Naive thymus-derived CD4-positive, alpha-beta T cell (primary cell): Measurements from ENCODE around the gene VAV2. TPM values are rescaled to one million over a fixed set of nuclear protein-coding genes. Genes with fewer than 3 reads are reported as not detected.
A peak's percentile ranks its signal among the peaks of the same experiment; 100 is the strongest.

ENCODE experiments used
- ATAC-seq: fragments of 150-1000 bp; cut with Tn5 transposase; 2 replicates; pipeline ENCODE4 v1.10.0; 2021; ENCODE audit warnings: mild to moderate bottlenecking, moderate library complexity
- CTCF ChIA-PET: fragments of 350-600 bp; sonication (Branson Sonifier 250); formaldehyde crosslinking; loops from one replicate; lab custom pipeline; 2021; ENCODE audit warnings: antibody characterized with exemption; lab: Charles Lee
- POLR2A ChIA-PET: fragments of 350-600 bp; sonication (Branson Sonifier 250); formaldehyde crosslinking; loops from one replicate; lab custom pipeline; 2021; ENCODE audit warnings: antibody characterized with exemption, inconsistent platforms; lab: Charles Lee
- DNase-seq, 9 donors: peaks; one replicate each; pipeline versions ENCODE4 v3.0.0 to v3.0.0-alpha.2; 2020 to 2022; ENCODE audit warnings: mixed read lengths in 1 of 9
- H3K27ac ChIP-seq: one replicate; pipeline ENCODE4 v1.7.0; 2013; ENCODE audit warnings: mild to moderate bottlenecking, low read depth, low read length, moderate library complexity
- H3K27me3 ChIP-seq, 2 donors: one replicate each; pipeline ENCODE4 v1.7.0; 2013; ENCODE audit warnings: low read length in 2 of 2, mild to moderate bottlenecking in 2 of 2, moderate library complexity in 2 of 2; ENCODE audit not compliant: control insufficient read depth in 2 of 2, insufficient read depth in 2 of 2
- H3K36me3 ChIP-seq, 3 experiments: 1 replicate in 2 of 3; 2 replicates in 1 of 3; pipeline ENCODE4 v1.7.0; 2013; ENCODE audit warnings: low read length in 3 of 3, mild to moderate bottlenecking in 3 of 3, moderate library complexity in 1 of 3; ENCODE audit not compliant: insufficient read depth in 3 of 3, control insufficient read depth in 2 of 3
- H3K4me1 ChIP-seq, 2 donors: one replicate each; pipeline ENCODE4 v1.7.0; 2013; ENCODE audit warnings: low read length in 2 of 2, mild to moderate bottlenecking in 2 of 2, moderate library complexity in 1 of 2; ENCODE audit not compliant: control insufficient read depth in 2 of 2, insufficient read depth in 2 of 2
- H3K4me3 ChIP-seq: 2 replicates; pipeline ENCODE4 v1.7.0; 2013; ENCODE audit warnings: mild to moderate bottlenecking, low read length
- H3K9me3 ChIP-seq, 3 experiments: 1 replicate in 2 of 3; 2 replicates in 1 of 3; pipeline ENCODE4 v1.7.0; 2013; ENCODE audit warnings: low read length in 3 of 3; ENCODE audit not compliant: control insufficient read depth in 2 of 3
- H3K27ac Mint-ChIP-seq, 9 donors: one replicate each; pipeline ENCODE4 v1.8.0; 2020 to 2022; ENCODE audit warnings: mixed read lengths in 9 of 9, mild to moderate bottlenecking in 8 of 9, moderate library complexity in 5 of 9, inconsistent platforms in 2 of 9
- H3K27me3 Mint-ChIP-seq, 5 donors: one replicate each; pipeline ENCODE4 v1.8.0; 2021 to 2022; ENCODE audit warnings: mixed read lengths in 5 of 5, mild to moderate bottlenecking in 1 of 5
- H3K36me3 Mint-ChIP-seq, 5 donors: one replicate each; pipeline ENCODE4 v1.8.0; 2020 to 2022; ENCODE audit warnings: mixed read lengths in 5 of 5, mild to moderate bottlenecking in 3 of 5, inconsistent platforms in 1 of 5
- H3K4me1 Mint-ChIP-seq, 7 donors: one replicate each; pipeline ENCODE4 v1.8.0; 2020 to 2022; ENCODE audit warnings: mixed read lengths in 7 of 7, mild to moderate bottlenecking in 3 of 7, inconsistent platforms in 1 of 7
- H3K4me3 Mint-ChIP-seq, 10 donors: one replicate each; pipeline ENCODE4 v1.8.0; 2020 to 2022; ENCODE audit warnings: mild to moderate bottlenecking in 10 of 10, mixed read lengths in 10 of 10, moderate library complexity in 6 of 10, inconsistent platforms in 2 of 10
- H3K9me3 Mint-ChIP-seq, 11 donors: one replicate each; pipeline ENCODE4 v1.8.0; 2020 to 2022; ENCODE audit warnings: mixed read lengths in 11 of 11, mild to moderate bottlenecking in 4 of 11, inconsistent platforms in 1 of 11, moderate library complexity in 1 of 11
- intact Hi-C, 2 donors: fragments of 100-400 bp; cut with micrococcal nuclease; formaldehyde crosslinking; loops; one replicate each; pipeline ENCODE4 v1.15.1; 2023
- polyA plus RNA-seq, 2 donors: library from polyadenylated mRNA; unstranded; fragments of 300-500 nt; fragmentation: Illumina TruSeq; gene quantifications; one replicate each; pipeline ENCODE4 v1.2.3, GENCODE V29; 2021
- total RNA-seq, 6 experiments: library from RNA in 5 of 6; stranded (reverse) in 5 of 6; gene quantifications; 1 replicate in 5 of 6; 2 replicates in 1 of 6; pipeline ENCODE4 v1.2.3 and lab custom pipeline; 2021 to 2026

The VAV2 gene
- total and polyA plus RNA-seq, 7 experiments from 2014 or later = 0.18 to 14.4 (median 1.9) TPM

- Mint-ChIP-seq H3K27ac (no peak overlapping the region), H3K4me1 (peaks cover 0 to 3% (median 0%) of the 10 kb centered on the region in 7 donors), H3K36me3 (no peaks in the 10 kb centered on the region), H3K9me3 (peaks cover 0 to 1% (median 0%) of the 10 kb centered on the region in 11 donors), H3K4me3 (no peak overlapping the region), H3K27me3 (no peaks in the 10 kb centered on the region)
- DNase-seq (no peak), ATAC-seq (peak; percentile 27)
- intact Hi-C loops = no loop called here
- no peaks in the 10 kb centered on the region for H3K9me3 ChIP-seq
- H3K4me3 ChIP-seq = no peak overlapping the region
- no peak overlapping the region for H3K27ac ChIP-seq
- ChIA-PET CTCF (no interaction called here), POLR2A (no interaction called here)
- no peaks in the 10 kb centered on the region for H3K36me3 ChIP-seq
- H3K4me1 ChIP-seq = no peaks in the 10 kb centered on the region
- H3K27me3 ChIP-seq = no peaks in the 10 kb centered on the region
These were observed 46.7 kb downstream of the VAV2 start for GRCh38 chr9:133945314-133945975.

GRCh38 chr9:133944746-133945135 lies 47.4 kb downstream of the VAV2 start:
- Histone ChIP-seq H3K9me3 (no peaks in the 10 kb centered on the region), H3K27me3 (no peaks in the 10 kb centered on the region), H3K27ac (no peak overlapping the region), H3K4me3 (no peak overlapping the region), H3K36me3 (no peaks in the 10 kb centered on the region), H3K4me1 (no peaks in the 10 kb centered on the region)
- DNase-seq (no peak), ATAC-seq (no peak)
- Mint-ChIP-seq H3K27ac (no peak overlapping the region), H3K27me3 (no peaks in the 10 kb centered on the region), H3K9me3 (peaks cover 0 to 1% (median 0%) of the 10 kb centered on the region in 11 donors), H3K4me3 (no peak overlapping the region), H3K36me3 (no peaks in the 10 kb centered on the region), H3K4me1 (peaks cover 0 to 3% (median 0%) of the 10 kb centered on the region in 7 donors)
- POLR2A ChIA-PET = no interaction called here
- intact Hi-C loops = no loop called here
- CTCF ChIA-PET = no interaction called here

DNA sequence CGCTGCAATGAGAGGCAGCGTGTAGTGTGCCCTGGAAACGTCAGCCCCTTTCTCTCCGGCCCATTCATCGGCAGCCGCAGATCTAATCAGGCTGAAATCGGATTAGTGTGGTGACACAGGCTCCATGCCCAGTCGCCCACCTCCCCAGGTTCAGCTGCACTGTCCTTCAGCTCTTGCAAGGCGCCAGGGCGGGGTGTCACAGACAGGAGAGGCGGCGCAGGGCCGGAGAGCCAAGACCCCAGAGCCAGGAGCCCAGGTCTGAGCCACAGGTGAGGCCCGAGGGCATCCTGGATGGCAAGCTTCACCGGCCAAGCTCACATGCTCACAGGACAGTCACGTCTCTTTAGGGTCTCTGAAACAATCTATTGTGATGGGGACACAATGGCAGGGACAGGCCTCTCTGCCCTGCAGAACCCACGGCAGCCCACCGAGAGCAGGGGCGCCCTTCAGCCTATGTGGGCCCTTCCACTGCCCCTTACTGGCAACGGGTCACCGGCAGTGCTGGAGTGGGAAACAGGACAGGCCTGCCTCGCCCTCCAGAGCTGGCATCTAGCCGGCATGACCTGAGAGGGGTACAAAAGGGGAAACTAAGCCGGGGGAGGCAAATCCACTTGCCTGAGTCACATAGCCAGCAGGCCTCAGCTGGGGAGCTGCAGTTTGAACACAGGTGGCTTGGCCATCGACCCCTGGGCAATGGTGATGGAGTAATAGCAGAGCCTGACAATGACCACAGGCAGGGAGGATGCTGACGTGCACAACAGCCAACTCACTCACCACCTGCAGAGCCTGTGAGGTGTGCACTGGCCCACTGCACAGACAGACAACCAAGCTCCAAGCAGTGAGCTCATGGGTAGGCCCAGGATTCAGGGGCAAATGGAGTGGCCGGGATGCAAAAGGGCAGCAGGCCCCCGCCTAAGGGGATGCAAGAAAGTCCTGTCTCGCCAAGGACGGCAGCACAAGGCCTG lies 48.1 kb downstream of the VAV2 start:
- H3K27me3 ChIP-seq = no peaks in the 10 kb centered on the region
- no peaks in the 10 kb centered on the region for H3K36me3 ChIP-seq
- no peak overlapping the region for H3K27ac ChIP-seq
- H3K9me3 ChIP-seq = no peaks in the 10 kb centered on the region
- no peak for DNase-seq
- no peak for ATAC-seq
- Mint-ChIP-seq H3K27me3 (no peaks in the 10 kb centered on the region), H3K9me3 (peaks cover 0 to 1% (median 0%) of the 10 kb centered on the region in 11 donors), H3K4me3 (no peak overlapping the region), H3K36me3 (no peaks in the 10 kb centered on the region), H3K4me1 (peaks cover 0 to 3% (median 0%) of the 10 kb centered on the region in 7 donors), H3K27ac (no peak overlapping the region)
- ChIA-PET CTCF (no interaction called here), POLR2A (no interaction called here)
- intact Hi-C loops = no loop called here
- H3K4me1 ChIP-seq = no peaks in the 10 kb centered on the region
- no peak overlapping the region for H3K4me3 ChIP-seq

GRCh38 chr9:133943036-133943780 lies 48.9 kb downstream of the VAV2 start:
- H3K27me3 ChIP-seq = no peaks in the 10 kb centered on the region
- Mint-ChIP-seq H3K36me3 (no peaks in the 10 kb centered on the region), H3K27ac (no peak overlapping the region), H3K27me3 (no peaks in the 10 kb centered on the region), H3K9me3 (peaks cover 0 to 1% (median 0%) of the 10 kb centered on the region in 11 donors), H3K4me3 (no peak overlapping the region), H3K4me1 (peaks cover 0 to 3% (median 0%) of the 10 kb centered on the region in 7 donors)
- POLR2A ChIA-PET = no interaction called here
- CTCF ChIA-PET = no interaction called here
- H3K4me1 ChIP-seq = no peaks in the 10 kb centered on the region
- ATAC-seq (no peak), DNase-seq (no peak)
- intact Hi-C loops = no loop called here
- no peak overlapping the region for H3K4me3 ChIP-seq
- H3K9me3 ChIP-seq = no peaks in the 10 kb centered on the region
- H3K36me3 ChIP-seq = no peaks in the 10 kb centered on the region
- H3K27ac ChIP-seq = no peak overlapping the region

GRCh38 chr9:133942206-133942975 lies 49.7 kb downstream of the VAV2 start:
- no peak for DNase-seq
- CTCF ChIA-PET = no interaction called here

GRCh38 chr9:133939845-133940244 lies 52.3 kb downstream of the VAV2 start:
- Histone ChIP-seq H3K4me1 (no peaks in the 10 kb centered on the region), H3K4me3 (no peak overlapping the region), H3K9me3 (no peaks in the 10 kb centered on the region), H3K36me3 (no peaks in the 10 kb centered on the region), H3K27ac (no peak overlapping the region), H3K27me3 (no peaks in the 10 kb centered on the region)
- no peak for DNase-seq
- ChIA-PET CTCF (no interaction called here), POLR2A (no interaction called here)
- Mint-ChIP-seq H3K9me3 (peaks cover 0 to 1% (median 0%) of the 10 kb centered on the region in 11 donors), H3K4me3 (no peak overlapping the region), H3K36me3 (no peaks in the 10 kb centered on the region), H3K27ac (no peak overlapping the region), H3K27me3 (no peaks in the 10 kb centered on the region), H3K4me1 (no peaks in the 10 kb centered on the region)
- intact Hi-C loops = no loop called here
- ATAC-seq = no peak

More at GRCh38 chr9:133942206-133942975, 49.7 kb downstream of the VAV2 start:
- Mint-ChIP-seq H3K36me3 (no peaks in the 10 kb centered on the region), H3K4me1 (peaks cover 0 to 3% (median 0%) of the 10 kb centered on the region in 7 donors), H3K4me3 (no peak overlapping the region), H3K27me3 (no peaks in the 10 kb centered on the region), H3K27ac (no peak overlapping the region), H3K9me3 (peaks cover 0 to 1% (median 0%) of the 10 kb centered on the region in 11 donors)
- Histone ChIP-seq H3K27me3 (no peaks in the 10 kb centered on the region), H3K9me3 (no peaks in the 10 kb centered on the region), H3K36me3 (no peaks in the 10 kb centered on the region), H3K4me3 (no peak overlapping the region), H3K27ac (no peak overlapping the region), H3K4me1 (no peaks in the 10 kb centered on the region)
- no peak for ATAC-seq
- intact Hi-C loops = no loop called here
- POLR2A ChIA-PET = no interaction called here
